Measurements from ENCODE around the gene OGFOD2.

DNA sequence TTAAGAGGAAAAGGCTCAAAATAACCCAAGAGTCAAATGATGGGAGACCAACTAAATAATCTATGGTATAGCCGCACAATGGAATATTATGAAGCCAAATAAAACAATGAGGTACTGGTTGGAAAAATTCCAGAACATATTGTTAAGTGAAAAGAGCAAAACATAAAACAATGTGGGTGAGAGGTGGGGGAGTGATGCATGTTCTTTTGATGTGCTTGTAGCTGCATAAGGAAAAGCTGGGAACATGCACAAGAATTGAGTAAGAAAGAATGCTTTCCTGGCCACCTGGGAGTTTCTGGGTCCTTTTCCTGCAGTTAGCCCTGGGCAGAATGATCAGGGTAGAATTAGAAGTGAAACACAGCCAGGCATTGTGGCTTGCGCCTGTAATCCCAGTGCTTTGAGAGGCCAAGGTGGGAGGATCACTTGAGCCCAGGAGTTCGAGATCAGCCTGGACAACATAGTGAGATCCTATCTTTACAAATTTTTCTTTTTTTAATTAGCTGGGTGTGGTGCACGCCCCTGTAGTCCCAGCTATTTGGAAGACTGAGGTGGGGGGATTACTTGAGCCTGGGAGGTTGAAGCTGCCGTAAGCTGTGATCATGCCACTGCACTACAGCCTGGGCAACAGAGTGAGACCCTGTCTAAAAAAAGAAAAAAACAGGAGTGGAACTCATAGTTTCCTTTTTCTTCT, 16.7 kb upstream of the OGFOD2 start:
- TF ChIP-seq CTCF (IDR thresholded peaks at IDR 0.05) (no peak), POLR2A (IDR thresholded peaks at IDR 0.05) (no peak)

Data from heart left ventricle (tissue), 13 donors.